KBM-7 (cell line): Measurements from ENCODE around the gene TIMM13.
A peak's percentile ranks its signal among the peaks of the same experiment; 100 is the strongest.
"Not testable (repeated sequence)": the region's sequence is repeated elsewhere in the genome, so short reads cannot be mapped to it uniquely, and the experiment has no call there.

ENCODE experiments used
- DNase-seq: peaks from one replicate; pipeline ENCODE4 v3.0.0-alpha.2; 2015
- in situ Hi-C: fragments of 300-500 bp; cut with MboI; formaldehyde crosslinking; loops from 2 replicates; pipeline ENCODE4 v1.14.3; 2020; ENCODE audit warnings: low sequenced_read_pairs, low pct_unique_long_range_greater_than_20kb, mixed read lengths

Gene TIMM13

GRCh38 chr19:2420490-2420889 lies 6.9 kb downstream of the TIMM13 start:
- DNase-seq: no peak
- in situ Hi-C loops: no loop called here

GRCh38 chr19:2419754-2420153 lies 7.6 kb downstream of the TIMM13 start:
- in situ Hi-C loops: no loop called here
- no peak for DNase-seq

GRCh38 chr19:2417881-2418406 lies 9.4 kb downstream of the TIMM13 start:
- in situ Hi-C loops: no loop called here
- no peak for DNase-seq

- in situ Hi-C loops: not testable (repeated sequence)
Observed at GRCh38 chr19:2417436-2417835, 9.9 kb downstream of the TIMM13 start.

GRCh38 chr19:2416321-2417097 lies 10.9 kb downstream of the TIMM13 start:
- in situ Hi-C loops: no loop called here
- DNase-seq: no peak

More at GRCh38 chr19:2417436-2417835, 9.9 kb downstream of the TIMM13 start:
- not testable (repeated sequence) for DNase-seq

- in situ Hi-C loops: no loop called here
- no peak for DNase-seq
Observed at GRCh38 chr19:2415973-2416319, 11.4 kb downstream of the TIMM13 start.

GRCh38 chr19:2415281-2415972 lies 12.0 kb downstream of the TIMM13 start:
- in situ Hi-C loops: no loop called here
- DNase-seq: no peak

GRCh38 chr19:2413629-2414028 lies 13.8 kb downstream of the TIMM13 start:
- in situ Hi-C loops: no loop called here

GRCh38 chr19:2413159-2413558 lies 14.2 kb downstream of the TIMM13 start:
- no peak for DNase-seq
- in situ Hi-C loops: no loop called here

More at GRCh38 chr19:2413629-2414028, 13.8 kb downstream of the TIMM13 start:
- no peak for DNase-seq

- in situ Hi-C loops: no loop called here
- peak; percentile 29 for DNase-seq
Observed at GRCh38 chr19:2412449-2412848, 14.9 kb downstream of the TIMM13 start.

- DNase-seq: no peak
- in situ Hi-C loops: no loop called here
Observed at GRCh38 chr19:2411709-2412108, 15.7 kb downstream of the TIMM13 start.

- no peak for DNase-seq
- in situ Hi-C loops: no loop called here
Observed at GRCh38 chr19:2410023-2410422, 17.4 kb downstream of the TIMM13 start.

- in situ Hi-C loops: no loop called here
- DNase-seq: no peak
Observed at GRCh38 chr19:2409352-2409912, 18.0 kb downstream of the TIMM13 start.

GRCh38 chr19:2408247-2408646 lies 19.1 kb downstream of the TIMM13 start:
- DNase-seq: no peak
- in situ Hi-C loops: no loop called here

GRCh38 chr19:2399582-2399981 lies 27.8 kb downstream of the TIMM13 start:
- in situ Hi-C loops: no loop called here
- no peak for DNase-seq

- in situ Hi-C loops: no loop called here
- DNase-seq: no peak
Observed at GRCh38 chr19:2398735-2399305, 28.6 kb downstream of the TIMM13 start.

GRCh38 chr19:2397173-2397572 lies 30.2 kb downstream of the TIMM13 start:
- in situ Hi-C loops, DNase-seq: not testable (repeated sequence)

GRCh38 chr19:2395293-2395829 lies 32.0 kb downstream of the TIMM13 start:
- in situ Hi-C loops, DNase-seq: not testable (repeated sequence)

GRCh38 chr19:2394442-2395292 lies 32.7 kb downstream of the TIMM13 start:
- in situ Hi-C loops: no loop called here

More at GRCh38 chr19:2394442-2395292, 32.7 kb downstream of the TIMM13 start:
- peak; percentile 52 for DNase-seq
